Activated T-cell treated with anti-CD3 and anti-CD28 coated beads, Interleukin-2, amount 50 U/mL, for 72 hours (primary cell): Measurements from ENCODE around the gene PDIA2. TPM values are rescaled to one million over a fixed set of nuclear protein-coding genes. Genes with fewer than 3 reads are reported as not detected.
"Not testable (repeated sequence)": the region's sequence is repeated elsewhere in the genome, so short reads cannot be mapped to it uniquely, and the experiment has no call there.

Source experiments
- ATAC-seq, 2 donors: fragments of 150-1000 bp; cut with Tn5 transposase; replicated peaks in 1 of 2; 2 replicates each; pipeline ENCODE4 v1.10.0; 2021; ENCODE audit warnings: moderate library complexity in 2 of 2, mild to moderate bottlenecking in 1 of 2
- DNase-seq, 2 donors: peaks; one replicate each; pipeline ENCODE4 v3.0.0; 2021 to 2022; ENCODE audit warnings: mixed read lengths in 1 of 2
- H3K27ac Mint-ChIP-seq: one replicate; pipeline ENCODE4 v1.8.0; 2022; ENCODE audit warnings: mild to moderate bottlenecking, moderate library complexity, mixed read lengths
- H3K27me3 Mint-ChIP-seq: one replicate; pipeline ENCODE4 v1.8.0; 2022; ENCODE audit warnings: low read depth, mixed read lengths
- H3K36me3 Mint-ChIP-seq, 2 donors: one replicate each; pipeline ENCODE4 v1.8.0; 2022; ENCODE audit warnings: mixed read lengths in 2 of 2, mild to moderate bottlenecking in 1 of 2; ENCODE audit not compliant: insufficient read depth in 2 of 2
- H3K4me1 Mint-ChIP-seq: one replicate; pipeline ENCODE4 v1.8.0; 2022; ENCODE audit warnings: low read depth, mixed read lengths
- H3K4me3 Mint-ChIP-seq, 2 donors: one replicate each; pipeline ENCODE4 v1.8.0; 2022; ENCODE audit warnings: mild to moderate bottlenecking in 2 of 2, mixed read lengths in 2 of 2, moderate library complexity in 2 of 2
- H3K9me3 Mint-ChIP-seq, 2 donors: one replicate each; pipeline ENCODE4 v1.8.0; 2022; ENCODE audit warnings: mixed read lengths in 2 of 2
- total RNA-seq, 2 donors: library from RNA; stranded (reverse); gene quantifications; one replicate each; pipeline ENCODE4 v1.2.3, GENCODE V29; 2022

The PDIA2 gene
- total RNA-seq, 2 donors from 2014 or later, result 0.42 TPM; not detected in 1

- Mint-ChIP-seq H3K27ac (no peak overlapping the region), H3K4me1 (no peaks in the 10 kb centered on the region), H3K4me3 (no peak overlapping the region), H3K36me3 (no peaks in the 10 kb centered on the region), H3K27me3 (no peaks in the 10 kb centered on the region), H3K9me3 (peaks cover 0 to 4% of the 10 kb centered on the region in 2 donors)
- DNase-seq (no peak), ATAC-seq (no peak)
These were observed 16.5 kb upstream of the PDIA2 start for GRCh38 chr16:266258-267164.

- H3K27me3 Mint-ChIP-seq, H3K9me3 Mint-ChIP-seq, H3K36me3 Mint-ChIP-seq, DNase-seq, H3K4me1 Mint-ChIP-seq, H3K4me3 Mint-ChIP-seq, H3K27ac Mint-ChIP-seq, ATAC-seq: not testable (repeated sequence)
These were observed 15.4 kb upstream of the PDIA2 start for GRCh38 chr16:267562-267961.

- no peak overlapping the region for H3K27ac Mint-ChIP-seq
- no peak for ATAC-seq
These were observed 14.6 kb upstream of the PDIA2 start for GRCh38 chr16:268141-269053.

GRCh38 chr16:269061-269796, 13.7 kb upstream of the PDIA2 start:
- no peaks in the 10 kb centered on the region for H3K36me3 Mint-ChIP-seq
- H3K27me3 Mint-ChIP-seq, result no peaks in the 10 kb centered on the region
- no peaks in the 10 kb centered on the region for H3K4me1 Mint-ChIP-seq
- peaks cover 0 to 4% of the 10 kb centered on the region in 2 donors for H3K9me3 Mint-ChIP-seq
- no peak overlapping the region for H3K27ac Mint-ChIP-seq
- no peak for DNase-seq
- no peak overlapping the region for H3K4me3 Mint-ChIP-seq
- no peak for ATAC-seq

More at GRCh38 chr16:268141-269053, 14.6 kb upstream of the PDIA2 start:
- H3K27me3 Mint-ChIP-seq, result no peaks in the 10 kb centered on the region
- DNase-seq, result no peak
- peaks cover 0 to 4% of the 10 kb centered on the region in 2 donors for H3K9me3 Mint-ChIP-seq
- H3K4me3 Mint-ChIP-seq, result no peak overlapping the region
- no peaks in the 10 kb centered on the region for H3K4me1 Mint-ChIP-seq
- H3K36me3 Mint-ChIP-seq, result no peaks in the 10 kb centered on the region

GRCh38 chr16:270381-271255, 12.3 kb upstream of the PDIA2 start:
- no peak overlapping the region for H3K27ac Mint-ChIP-seq
- no peaks in the 10 kb centered on the region for H3K4me1 Mint-ChIP-seq
- H3K27me3 Mint-ChIP-seq, result no peaks in the 10 kb centered on the region
- no peak for DNase-seq
- H3K9me3 Mint-ChIP-seq, result peaks cover 0 to 4% of the 10 kb centered on the region in 2 donors
- H3K36me3 Mint-ChIP-seq, result no peaks in the 10 kb centered on the region
- ATAC-seq, result no peak
- no peak overlapping the region for H3K4me3 Mint-ChIP-seq

GRCh38 chr16:272633-273546, 10.1 kb upstream of the PDIA2 start:
- no peaks in the 10 kb centered on the region for H3K4me1 Mint-ChIP-seq
- ATAC-seq, result no peak
- peaks cover 14% of the 10 kb centered on the region for H3K27me3 Mint-ChIP-seq

GRCh38 chr16:273547-274421, 9.2 kb upstream of the PDIA2 start:
- H3K36me3 Mint-ChIP-seq, result no peaks in the 10 kb centered on the region
- ATAC-seq (no peak), DNase-seq (no peak)
- H3K4me1 Mint-ChIP-seq, result no peaks in the 10 kb centered on the region
- H3K4me3 Mint-ChIP-seq, result no peak overlapping the region
- no peaks in the 10 kb centered on the region for H3K9me3 Mint-ChIP-seq
- no peak overlapping the region for H3K27ac Mint-ChIP-seq
- peaks cover 14% of the 10 kb centered on the region for H3K27me3 Mint-ChIP-seq

More at GRCh38 chr16:272633-273546, 10.1 kb upstream of the PDIA2 start:
- H3K36me3 Mint-ChIP-seq, result no peaks in the 10 kb centered on the region
- H3K4me3 Mint-ChIP-seq, result no peak overlapping the region
- no peak overlapping the region for H3K27ac Mint-ChIP-seq
- no peak for DNase-seq
- H3K9me3 Mint-ChIP-seq, result peaks cover 0 to 1% of the 10 kb centered on the region in 2 donors

- peak; percentile 36 to 49 for ATAC-seq
- peak; percentile 13 to 17 for DNase-seq
- Mint-ChIP-seq H3K27ac (no peak overlapping the region), H3K27me3 (peaks cover 21% of the 10 kb centered on the region), H3K36me3 (no peaks in the 10 kb centered on the region), H3K4me3 (peak overlapping the region; percentile 44 to 73), H3K9me3 (no peaks in the 10 kb centered on the region), H3K4me1 (peaks cover 6% of the 10 kb centered on the region)
These were observed 7.8 kb upstream of the PDIA2 start for GRCh38 chr16:275041-275641.

GRCh38 chr16:275786-276232, 7.2 kb upstream of the PDIA2 start, which contains the start of gene RGS11:
Gene RGS11, minus strand, starts transcription at chr16:275944. Its CDS starts 33 bp downstream, at chr16:275911.
- Mint-ChIP-seq H3K36me3 (no peaks in the 10 kb centered on the region), H3K27ac (no peak within 1 kb of the TSS), H3K4me3 (peak within 1 kb of the TSS; percentile 68 to 73), H3K9me3 (no peaks in the 10 kb centered on the region), H3K4me1 (peaks cover 6% of the 10 kb centered on the region), H3K27me3 (peaks cover 21% of the 10 kb centered on the region)
- ATAC-seq, result no peak
- DNase-seq, result no peak

GRCh38 chr16:276426-277077, 6.4 kb upstream of the PDIA2 start:
- DNase-seq, result no peak
- no peak for ATAC-seq
- Mint-ChIP-seq H3K4me1 (peaks cover 6% of the 10 kb centered on the region), H3K27ac (no peak overlapping the region), H3K36me3 (no peaks in the 10 kb centered on the region), H3K27me3 (peaks cover 21% of the 10 kb centered on the region), H3K9me3 (no peaks in the 10 kb centered on the region), H3K4me3 (peak overlapping the region; percentile 68 to 70)
